IMR-90 (cell line): Measurements from ENCODE around the gene LRRC34.

Experiments
- CEBPB ChIP-seq: IDR thresholded peaks from 2 replicates; pipeline ENCODE4 v1.6.1; 2012; ENCODE audit warnings: low read depth, low read length, improper control_type of control experiment
- CTCF ChIP-seq: conservative IDR thresholded peaks from 2 replicates; pipeline ENCODE4 v1.5.1; 2012; ENCODE audit warnings: mild to moderate bottlenecking, low read depth, low read length, improper control_type of control experiment
- ELK1 ChIP-seq: fragments of 150-350 bp; IDR thresholded peaks from 2 replicates; pipeline ENCODE4 v1.6.1; 2016; ENCODE audit warnings: low read depth, mild to moderate bottlenecking, low read length, moderate library complexity, borderline replicate concordance
- MXI1 ChIP-seq: IDR thresholded peaks from 2 replicates; pipeline ENCODE4 v1.6.1; 2012; ENCODE audit warnings: low read depth, mild to moderate bottlenecking, low read length, moderate library complexity, borderline replicate concordance
- POLR2A ChIP-seq: IDR thresholded peaks from 2 replicates; pipeline ENCODE4 v1.6.1; 2012; ENCODE audit warnings: mild to moderate bottlenecking, low read depth, low read length
- RCOR1 ChIP-seq: IDR thresholded peaks from 2 replicates; pipeline ENCODE4 v1.6.1; 2012; ENCODE audit warnings: mild to moderate bottlenecking, low read length, improper control_type of control experiment; ENCODE audit not compliant: insufficient replicate concordance

DNA sequence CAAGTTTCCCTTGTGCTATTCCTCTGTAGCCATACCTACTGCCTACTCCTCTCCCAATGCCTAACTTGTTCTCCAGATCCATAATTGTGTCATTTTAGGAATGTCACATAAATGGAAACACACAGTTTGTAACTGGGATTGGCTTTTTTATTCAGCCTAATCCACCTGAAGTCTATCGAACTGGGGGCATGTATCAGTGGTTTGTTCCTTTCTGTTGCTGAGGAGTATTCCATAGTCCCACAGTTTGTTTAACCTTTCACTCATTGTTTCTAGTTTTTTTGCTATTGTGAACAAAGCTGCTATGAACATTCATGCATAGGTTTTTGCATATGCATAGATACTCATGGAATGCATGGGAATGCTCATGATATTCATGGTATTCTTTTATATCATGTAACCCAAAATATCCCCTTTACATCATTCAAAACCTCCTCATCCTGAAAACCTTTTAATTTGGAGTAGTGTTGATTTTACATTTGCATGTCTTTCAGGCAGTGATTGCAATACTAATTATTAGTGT lies 25.9 kb upstream of the LRRC34 start:
- TF ChIP-seq CTCF (no peak), ELK1 (no peak), MXI1 (no peak), POLR2A (no peak), RCOR1 (no peak), CEBPB (no peak)
